Adrenal gland (tissue), 12 donors: ENCODE data around the gene IFNGR2. TPM values are rescaled to one million over a fixed set of nuclear protein-coding genes. Genes with fewer than 3 reads are reported as not detected.
A peak's percentile ranks its signal among the peaks of the same experiment; 100 is the strongest.

Experiments used
- DNase-seq, 7 donors: peaks; one replicate each; pipeline ENCODE4 v3.0.0-alpha.2; 2019 to 2020
- H3K27ac ChIP-seq, 5 donors: fragments of 200-600 bp; sonication (generic) in 4 of 5; 1 replicate in 3 of 5; 2 replicates in 2 of 5; pipeline versions ENCODE4 v1.5.1 to v1.8.0; 2016 to 2020; ENCODE audit warnings: mild to moderate bottlenecking in 1 of 5
- H3K27me3 ChIP-seq: fragments of 200-600 bp; 2 replicates; pipeline ENCODE4 v1.8.0; 2021
- H3K36me3 ChIP-seq, 2 donors: fragments of 200-600 bp; replicated peaks in 1 of 2; 1 replicate in 1 of 2; 2 replicates in 1 of 2; pipeline versions ENCODE4 v1.5.1 to v1.8.0; 2018 to 2022
- H3K4me1 ChIP-seq, 2 donors: fragments of 200-600 bp; replicated peaks in 1 of 2; 1 replicate in 1 of 2; 2 replicates in 1 of 2; pipeline versions ENCODE4 v1.5.1 to v1.8.0; 2018 to 2021
- H3K4me3 ChIP-seq, 4 donors: fragments of 200-600 bp; sonication (generic) in 3 of 4; one replicate each; pipeline ENCODE4 v1.5.1; 2016 to 2018
- H3K9me3 ChIP-seq, 3 donors: fragments of 200-600 bp; sonication (generic) in 1 of 3; replicated peaks in 1 of 3; 1 replicate in 2 of 3; 2 replicates in 1 of 3; pipeline versions ENCODE4 v1.5.1 to v1.8.0; 2016 to 2021
- POLR2A ChIP-seq, 2 donors: fragments of 450-650 bp; IDR thresholded peaks; one replicate each; pipeline ENCODE4 v1.6.1; 2017; ENCODE audit warnings: antibody characterized with exemption in 2 of 2, mild to moderate bottlenecking in 2 of 2, moderate library complexity in 1 of 2
- WGBS, 4 donors: extraction: QIAGEN DNeasy Blood & Tissue Kit in 2 of 4; methylation state at CpG; one replicate each; pipeline versions ENCODE4 v1.1.5 to v1.1.7; 2013 to 2017; 5-methylcytosine and 5-hydroxymethylcytosine counted together
- intact Hi-C, 2 donors: fragments of 100-400 bp; cut with DNase I; formaldehyde crosslinking; loops; one replicate each; pipeline versions ENCODE4 v1.14.1 to v1.15.0; 2022 to 2023
- polyA plus RNA-seq, 3 donors: library from polyadenylated mRNA; stranded (reverse); fragments of 200-250 nt in 2 of 3; fragments of 350-450 nt in 1 of 3; fragmentation: Illumina TruSeq in 1 of 3; extraction: RNeasy Lipid Tissue Mini Kit (QIAGEN cat#74804) in 1 of 3; gene quantifications; one replicate each; pipeline ENCODE4 v1.2.3, GENCODE V29; 2013 to 2014
- total RNA-seq, 9 donors: library from RNA; depleted of rRNA in 4 of 9; stranded (reverse); fragments of >200 nt in 4 of 9; fragments of 120-200 nt in 1 of 9; fragmentation: NEBNext Ultra II Directional in 1 of 9; extraction: Animal tissue kit (Norgen Biotek cat#: 25700) in 1 of 9; gene quantifications; one replicate each; pipeline versions ENCODE4 v1.1.0 to v1.2.4, GENCODE V29; 2013 to 2023
- TF ChIP-seq, protein P1 (sequence below), 6 experiments: fragments of 450-650 bp in 4 of 6; fragments of 200-600 bp in 2 of 6; sonication (generic) in 1 of 6; IDR thresholded peaks; 1 replicate in 5 of 6; 2 replicates in 1 of 6; pipeline versions ENCODE4 v1.5.1 to v1.8.0; 2016 to 2021; ENCODE audit warnings: antibody characterized with exemption in 6 of 6, mild to moderate bottlenecking in 2 of 6, moderate library complexity in 1 of 6
- donor health status: healthy with polysubstance abuse.
- donor health status: Bipolar disorder and iron deficiency.
- donor health status: DM: yes; HTN: yes; CAD: no.
- donor health status: DM: no; HTN: no; CAD: no.
- donor health status: DM: no; HTN: no; CAD: no.
- donor health status: DM: yes; HTN: yes; CAD: no.

Gene IFNGR2
- total and polyA plus RNA-seq, 12 donors: 44.5 to 87.4 (median 59.4) TPM

DNA sequence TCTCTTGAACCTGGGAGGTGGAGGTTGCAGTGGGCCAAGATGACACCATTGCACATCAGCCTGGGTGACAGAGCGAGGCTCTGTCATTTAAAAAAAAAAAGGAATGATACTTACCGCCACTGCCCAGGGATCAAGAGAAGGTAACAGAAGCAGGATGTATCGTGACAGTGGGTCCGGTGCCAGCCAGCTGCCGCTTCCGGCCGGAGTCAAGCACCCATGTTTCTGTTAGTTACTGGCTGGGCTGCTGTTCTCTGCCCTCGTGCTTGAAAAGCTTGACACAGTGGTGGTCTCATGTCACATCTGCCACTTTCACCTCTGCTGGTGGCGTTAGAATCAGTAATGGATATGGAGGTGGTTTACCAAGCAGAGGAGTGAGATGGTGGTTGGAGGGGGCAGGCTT lies 21.0 kb downstream of the IFNGR2 start:
- 87 to 95% (median 93%) methylated on average over 9 of the region's 9 CpGs for WGBS, 4 donors
- peaks cover 0 to 73% of the 10 kb centered on the region in 2 donors for H3K36me3 ChIP-seq
- H3K4me3 ChIP-seq: no peak overlapping the region
- no peak overlapping the region for H3K27ac ChIP-seq
- TF ChIP-seq POLR2A (IDR thresholded peaks at IDR 0.05): no peak
- TF ChIP-seq, protein P1, sequence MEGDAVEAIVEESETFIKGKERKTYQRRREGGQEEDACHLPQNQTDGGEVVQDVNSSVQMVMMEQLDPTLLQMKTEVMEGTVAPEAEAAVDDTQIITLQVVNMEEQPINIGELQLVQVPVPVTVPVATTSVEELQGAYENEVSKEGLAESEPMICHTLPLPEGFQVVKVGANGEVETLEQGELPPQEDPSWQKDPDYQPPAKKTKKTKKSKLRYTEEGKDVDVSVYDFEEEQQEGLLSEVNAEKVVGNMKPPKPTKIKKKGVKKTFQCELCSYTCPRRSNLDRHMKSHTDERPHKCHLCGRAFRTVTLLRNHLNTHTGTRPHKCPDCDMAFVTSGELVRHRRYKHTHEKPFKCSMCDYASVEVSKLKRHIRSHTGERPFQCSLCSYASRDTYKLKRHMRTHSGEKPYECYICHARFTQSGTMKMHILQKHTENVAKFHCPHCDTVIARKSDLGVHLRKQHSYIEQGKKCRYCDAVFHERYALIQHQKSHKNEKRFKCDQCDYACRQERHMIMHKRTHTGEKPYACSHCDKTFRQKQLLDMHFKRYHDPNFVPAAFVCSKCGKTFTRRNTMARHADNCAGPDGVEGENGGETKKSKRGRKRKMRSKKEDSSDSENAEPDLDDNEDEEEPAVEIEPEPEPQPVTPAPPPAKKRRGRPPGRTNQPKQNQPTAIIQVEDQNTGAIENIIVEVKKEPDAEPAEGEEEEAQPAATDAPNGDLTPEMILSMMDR (IDR thresholded peaks at IDR 0.05): no peak
- H3K27me3 ChIP-seq: no peaks in the 10 kb centered on the region
- H3K4me1 ChIP-seq: peaks cover 6 to 11% of the 10 kb centered on the region in 2 donors
- intact Hi-C loops: no loop called here
- no peaks in the 10 kb centered on the region for H3K9me3 ChIP-seq
- no peak for DNase-seq

DNA sequence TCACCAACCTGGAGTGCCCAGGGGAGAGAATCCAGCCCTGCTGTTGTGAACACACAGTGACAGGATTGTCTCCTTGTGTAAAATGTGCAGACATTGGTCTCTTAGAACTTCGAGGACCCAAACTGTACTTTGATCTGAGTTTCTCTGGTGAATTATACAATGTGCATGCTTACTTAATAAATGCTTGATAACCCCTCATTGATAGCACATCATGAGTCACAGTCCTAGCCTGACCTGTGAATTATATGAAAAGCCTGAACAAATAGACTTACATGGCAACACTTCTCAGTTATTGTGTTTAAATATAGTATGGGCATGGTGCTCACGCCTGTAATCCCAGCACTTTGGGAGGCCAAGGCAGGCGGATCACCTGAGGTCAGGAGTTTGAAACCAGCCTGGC lies 22.6 kb downstream of the IFNGR2 start:
- H3K4me3 ChIP-seq: no peak overlapping the region
- no peak overlapping the region for H3K27ac ChIP-seq
- H3K36me3 ChIP-seq: peaks cover 0 to 84% of the 10 kb centered on the region in 2 donors
- intact Hi-C loops: no loop called here
- WGBS, 4 donors: 83 to 86% (median 84%) methylated on average over 3 of the region's 3 CpGs
- H3K27me3 ChIP-seq: no peaks in the 10 kb centered on the region
- TF ChIP-seq POLR2A (IDR thresholded peaks at IDR 0.05): no peak
- TF ChIP-seq, protein P1 (IDR thresholded peaks at IDR 0.05): no peak
- no peaks in the 10 kb centered on the region for H3K9me3 ChIP-seq
- H3K4me1 ChIP-seq: no peaks in the 10 kb centered on the region
- DNase-seq: no peak

DNA sequence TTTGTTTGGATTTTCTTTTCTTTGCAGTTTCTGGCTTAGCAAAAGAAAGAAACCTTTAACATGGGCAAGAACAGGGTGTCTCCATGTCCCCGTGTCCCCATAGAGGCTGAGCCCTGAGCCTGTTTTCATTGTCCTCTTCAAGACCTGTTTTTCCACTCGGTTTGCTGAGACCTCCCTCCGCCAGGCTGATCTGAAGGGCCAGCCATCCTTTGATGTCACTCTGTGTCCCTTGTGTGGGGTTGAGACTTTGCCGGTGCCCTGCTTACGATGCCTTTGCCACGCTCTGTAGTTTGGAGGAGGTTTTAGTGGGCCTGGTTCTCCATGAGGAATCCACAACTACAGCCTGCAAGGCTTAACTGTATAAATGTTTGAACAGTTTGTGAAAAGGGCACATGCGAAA lies 23.8 kb downstream of the IFNGR2 start:
- 85 to 93% (median 91%) methylated on average over 7 of the region's 7 CpGs for WGBS, 4 donors
- intact Hi-C loops: no loop called here
- no peaks in the 10 kb centered on the region for H3K9me3 ChIP-seq
- TF ChIP-seq POLR2A (IDR thresholded peaks at IDR 0.05): no peak
- TF ChIP-seq, protein P1 (IDR thresholded peaks at IDR 0.05): no peak
- H3K27ac ChIP-seq: no peak overlapping the region
- peaks cover 0 to 88% of the 10 kb centered on the region in 2 donors for H3K36me3 ChIP-seq
- peak in 1 of 7 donors; percentile 5 for DNase-seq
- no peak overlapping the region for H3K4me3 ChIP-seq
- no peaks in the 10 kb centered on the region for H3K27me3 ChIP-seq
- no peaks in the 10 kb centered on the region for H3K4me1 ChIP-seq

DNA sequence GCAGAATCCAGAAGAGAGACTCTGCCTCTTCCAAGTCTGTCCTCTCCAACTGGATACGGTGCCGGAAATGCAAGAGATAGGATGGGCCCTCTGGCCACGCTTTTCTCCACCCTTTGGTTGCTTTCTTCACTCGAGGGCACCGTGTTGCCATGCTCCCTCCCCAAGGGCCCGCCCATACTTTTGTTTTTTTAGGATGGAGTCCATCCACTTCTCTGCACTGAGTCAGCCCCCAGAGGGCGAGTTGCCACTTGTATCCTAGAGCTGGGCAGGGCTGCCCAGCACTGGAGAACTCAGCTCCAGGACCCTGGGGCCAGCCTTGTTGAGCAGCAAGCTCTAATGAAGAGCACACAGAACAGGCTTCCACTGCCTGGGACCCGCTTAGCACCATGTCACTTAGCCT lies 25.5 kb downstream of the IFNGR2 start:
- no peak overlapping the region for H3K4me3 ChIP-seq
- no peak for DNase-seq
- peaks cover 0 to 94% of the 10 kb centered on the region in 2 donors for H3K36me3 ChIP-seq
- TF ChIP-seq, protein P1 (IDR thresholded peaks at IDR 0.05): no peak
- TF ChIP-seq POLR2A (IDR thresholded peaks at IDR 0.05): no peak
- no peaks in the 10 kb centered on the region for H3K27me3 ChIP-seq
- WGBS, 4 donors: 78 to 90% (median 84%) methylated on average over 7 to 8 of the region's 8 CpGs
- H3K27ac ChIP-seq: peak overlapping the region in 1 of 5 donors; percentile 11
- intact Hi-C loops: no loop called here
- H3K4me1 ChIP-seq: no peaks in the 10 kb centered on the region
- no peaks in the 10 kb centered on the region for H3K9me3 ChIP-seq
